GM12878 (cell line): Measurements from ENCODE around the gene TNRC18. TPM values are rescaled to one million over a fixed set of nuclear protein-coding genes. Genes with fewer than 3 reads are reported as not detected.

Source experiments
- ATAC-seq: fragments of 200-7000 bp; cut with Tn5 transposase; 3 replicates; pipeline ENCODE4 v1.9.1; 2020; ENCODE audit warnings: mild to moderate bottlenecking, moderate library complexity
- BruUV-seq: library from RNA; stranded (reverse); fragments of 400-500 nt; replicated peaks from 2 replicates; lab custom pipeline; 2021; lab: Mats Ljungman, UMichigan
- CTCF ChIA-PET: fragments of 300-600 bp; sonication (Branson Sonifier 250); formaldehyde crosslinking; extraction: SDS; loops from one replicate; lab custom pipeline; 2021; ENCODE audit warnings: inconsistent platforms; lab: Yijun Ruan, JAX
- POLR2A ChIA-PET: fragments of 350-600 bp; formaldehyde crosslinking; extraction: SDS; loops from one replicate; lab custom pipeline; 2021; ENCODE audit warnings: inconsistent platforms; lab: Charles Lee
- RAD21 ChIA-PET: fragments of 300-600 bp; sonication (Branson Sonifier 250); formaldehyde crosslinking; loops from one replicate; lab custom pipeline; 2023; ENCODE audit warnings: antibody characterized with exemption; ENCODE audit not compliant: unreplicated experiment; lab: Charles Lee
- SMC1A ChIA-PET: fragments of 300-600 bp; sonication (Branson Sonifier 250); formaldehyde crosslinking; loops from one replicate; lab custom pipeline; 2023; ENCODE audit not compliant: unreplicated experiment, uncharacterized antibody; lab: Charles Lee
- DNase-seq: peaks from one replicate; pipeline ENCODE4 v3.0.0-alpha.2; 2011; ENCODE audit warnings: low read depth, low spot score
- FAIRE-seq: peaks from 3 replicates; lab custom pipeline; 2011; peaks lifted over from hg19 to GRCh38; lab: Jason Lieb, UNC
- H2AFZ ChIP-seq: 2 replicates; pipeline ENCODE4 v1.6.0; 2011; ENCODE audit warnings: low read depth, low read length, control low read depth; ENCODE audit not compliant: control insufficient read depth
- H3K27ac ChIP-seq: 2 replicates; pipeline ENCODE4 v1.5.1; 2011; ENCODE audit warnings: control low read depth; ENCODE audit not compliant: control insufficient read depth, insufficient read depth
- H3K27me3 ChIP-seq, 2 experiments: replicated peaks in 1 of 2; 2 replicates each; pipeline versions ENCODE4 v1.6.0 to v1.6.1; 2011; ENCODE audit warnings: low read length in 1 of 2; ENCODE audit not compliant: control insufficient read depth in 2 of 2, insufficient read depth in 2 of 2
- H3K36me3 ChIP-seq, 2 experiments: 2 replicates each; pipeline ENCODE4 v1.5.1; 2011; ENCODE audit warnings: low read length in 1 of 2; ENCODE audit not compliant: control insufficient read depth in 2 of 2, insufficient read depth in 2 of 2
- H3K4me1 ChIP-seq: 2 replicates; pipeline ENCODE4 v1.6.1; 2011; ENCODE audit warnings: mild to moderate bottlenecking, low read length, moderate library complexity, mixed read lengths; ENCODE audit not compliant: control insufficient read depth, insufficient read depth
- H3K4me2 ChIP-seq: 2 replicates; pipeline ENCODE4 v1.6.0; 2011; ENCODE audit warnings: control low read depth; ENCODE audit not compliant: control insufficient read depth, insufficient read depth
- H3K4me3 ChIP-seq: fragments of 200-600 bp; sonication (generic); 2 replicates; pipeline ENCODE4 v1.5.1; 2016
- H3K79me2 ChIP-seq: 2 replicates; pipeline ENCODE4 v1.6.0; 2011; ENCODE audit warnings: low read length; ENCODE audit not compliant: control insufficient read depth, insufficient read depth
- H3K9ac ChIP-seq: 2 replicates; pipeline ENCODE4 v1.8.0; 2011; ENCODE audit warnings: low read length, control low read depth, mixed read lengths; ENCODE audit not compliant: control insufficient read depth, insufficient read depth
- H3K9me3 ChIP-seq: replicated peaks from 3 replicates; pipeline ENCODE4 v1.5.1; 2011; ENCODE audit warnings: mild to moderate bottlenecking, low read length; ENCODE audit not compliant: control insufficient read depth, insufficient read depth
- H4K20me1 ChIP-seq: 2 replicates; pipeline ENCODE4 v1.6.0; 2011; ENCODE audit not compliant: control insufficient read depth, insufficient read depth
- KAT2A ChIP-seq: conservative IDR thresholded peaks from 2 replicates; pipeline ENCODE4 v1.6.1; 2011; ENCODE audit warnings: low read depth, low read length; ENCODE audit not compliant: control insufficient read depth
- MEF2A ChIP-seq: IDR thresholded peaks from 2 replicates; pipeline ENCODE4 v1.6.1; 2011; ENCODE audit warnings: low read depth, mild to moderate bottlenecking, low read length, moderate library complexity; ENCODE audit not compliant: insufficient read depth
- RUNX3 ChIP-seq: IDR thresholded peaks from 2 replicates; pipeline ENCODE4 v1.6.1; 2012; ENCODE audit warnings: low read length, inconsistent platforms
- SMAD1 ChIP-seq: fragments of 450-650 bp; IDR thresholded peaks from 2 replicates; pipeline ENCODE4 v1.6.1; 2018; ENCODE audit warnings: mild to moderate bottlenecking, low read depth; ENCODE audit not compliant: partially characterized antibody
- ZBED1 ChIP-seq: IDR thresholded peaks from 2 replicates; pipeline ENCODE4 v1.6.1; 2016; ENCODE audit warnings: borderline replicate concordance
- WGBS: methylation state at CpG from one replicate; pipeline ENCODE4 v1.1.6; 2016; ENCODE audit warnings: low lambda C conversion rate; ENCODE audit not compliant: insufficient replicate concordance, insufficient coverage; ENCODE audit errors: missing lambda C conversion rate; 5-methylcytosine and 5-hydroxymethylcytosine counted together
- in situ Hi-C: fragments of 300-500 bp; cut with MboI; formaldehyde crosslinking; loops from 9 replicates; pipeline ENCODE4 v1.14.3; 2018; ENCODE audit warnings: mixed read lengths
- intact Hi-C: fragments of 100-400 bp; cut with micrococcal nuclease; formaldehyde crosslinking; loops from one replicate; pipeline ENCODE4 v1.14.2; 2022; ENCODE audit not compliant: unreplicated experiment
- polyA plus RNA-seq, 11 experiments: library from polyadenylated mRNA; depleted of rRNA in 4 of 11; unstranded in 6 of 11; stranded (reverse) in 5 of 11; fragments of >200 nt; fragmentation: Nextera tagmentation in 4 of 11; fragmentation: Illumina TruSeq in 1 of 11; extraction: Ambion mirVana in 4 of 11; extraction: Trizol in 1 of 11; gene quantifications; 1 replicate in 1 of 11; 2 replicates in 10 of 11; pipeline versions ENCODE4 v1.2.1 to v1.2.3, GENCODE V29; 2011 to 2016; ENCODE audit warnings: inconsistent platforms in 2 of 11, missing spikeins in 2 of 11, low read depth in 1 of 11
- total RNA-seq, 4 experiments: library from RNA; depleted of rRNA in 3 of 4; stranded (reverse); fragments of >200 nt in 3 of 4; fragmentation: Illumina TruSeq in 1 of 4; extraction: Trizol in 1 of 4; gene quantifications; 2 replicates each; pipeline versions ENCODE4 v1.2.1 to v1.2.3, GENCODE V29; 2013 to 2021
- TF ChIP-seq, protein P1 (sequence below): fragments of 150-350 bp; IDR thresholded peaks from 2 replicates; pipeline ENCODE4 v1.6.1; 2014; ENCODE audit warnings: mild to moderate bottlenecking, low read depth, low read length

Gene TNRC18
- total and polyA plus RNA-seq, 10 of the 15 experiments (the other 5 are each of a cell fraction or from before 2014, with no cell fraction given) = 0.02 to 31.7 (median 5.4) TPM

DNA sequence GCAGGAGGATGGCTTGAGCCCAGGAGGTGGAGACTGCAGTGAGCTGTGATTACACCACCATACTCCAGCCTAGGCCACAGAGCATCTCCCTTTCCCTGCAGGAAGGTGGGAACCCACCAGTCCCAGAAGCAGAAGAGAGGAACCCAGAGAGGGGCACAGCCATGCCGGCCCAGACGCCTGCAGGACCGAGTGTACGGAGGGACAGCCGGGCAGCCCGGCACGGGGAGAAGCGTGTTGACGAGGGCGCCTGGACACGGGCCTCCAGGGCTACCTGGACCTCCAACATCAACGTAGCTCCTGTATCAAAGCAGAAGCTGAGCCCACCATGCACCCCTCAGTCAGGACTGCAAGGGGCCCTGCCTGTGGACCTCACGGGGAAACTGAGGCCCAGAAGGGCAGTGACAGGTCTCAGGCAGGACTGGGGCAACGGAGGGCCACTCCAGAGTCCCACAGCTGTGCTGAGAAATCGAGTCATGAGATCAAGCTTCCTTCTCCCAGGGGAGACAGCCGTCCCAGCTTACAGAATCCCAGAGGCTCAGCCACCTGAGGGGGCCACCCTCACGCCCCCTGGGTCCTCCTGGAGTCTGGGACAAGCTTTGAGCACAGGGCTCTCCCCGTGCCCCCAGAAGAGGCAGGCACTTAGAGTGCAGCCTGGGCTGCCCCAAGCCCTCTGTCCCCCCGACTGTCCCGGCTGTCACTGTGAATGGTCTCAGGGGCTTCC, 43.1 kb downstream of the TNRC18 start:
- Histone ChIP-seq H3K4me2 (no peak overlapping the region), H3K9me3 (no peaks in the 10 kb centered on the region), H3K36me3 (peaks cover 3 to 9% of the 10 kb centered on the region in 2 experiments), H3K27me3 (no peaks in the 10 kb centered on the region), H3K4me3 (no peak overlapping the region), H2AFZ (no peak overlapping the region), H3K27ac (no peak overlapping the region), H4K20me1 (no peaks in the 10 kb centered on the region), H3K9ac (no peak overlapping the region), H3K4me1 (no peaks in the 10 kb centered on the region)
- RAD21 ChIA-PET = interaction anchor here (0.9 to 1.7 kb wide), 3 partner anchors 16 to 70 kb away, joined by 4 to 5 read pairs (median 4); no protein-coding TSS in a partner anchor
- CTCF ChIA-PET = interaction anchor here (1.4 kb wide), 1 partner anchor 114 kb away, joined by 3 read pairs; no protein-coding TSS in a partner anchor
- BruUV-seq = no TSS peak
- ATAC-seq (no peak), DNase-seq (no peak), FAIRE-seq (no peak)
- intact Hi-C loops = no loop called here
- WGBS = 87% methylated on average over 20 of the region's 20 CpGs
- POLR2A ChIA-PET = no interaction called here
- in situ Hi-C loops = no loop called here
- SMC1A ChIA-PET = interaction anchor here (0.5 kb wide), 1 partner anchor 179 kb away, joined by 3 read pairs; no protein-coding TSS in a partner anchor
- no peak for TF ChIP-seq MEF2A
- TF ChIP-seq SMAD1 = no peak
- TF ChIP-seq, protein P1, sequence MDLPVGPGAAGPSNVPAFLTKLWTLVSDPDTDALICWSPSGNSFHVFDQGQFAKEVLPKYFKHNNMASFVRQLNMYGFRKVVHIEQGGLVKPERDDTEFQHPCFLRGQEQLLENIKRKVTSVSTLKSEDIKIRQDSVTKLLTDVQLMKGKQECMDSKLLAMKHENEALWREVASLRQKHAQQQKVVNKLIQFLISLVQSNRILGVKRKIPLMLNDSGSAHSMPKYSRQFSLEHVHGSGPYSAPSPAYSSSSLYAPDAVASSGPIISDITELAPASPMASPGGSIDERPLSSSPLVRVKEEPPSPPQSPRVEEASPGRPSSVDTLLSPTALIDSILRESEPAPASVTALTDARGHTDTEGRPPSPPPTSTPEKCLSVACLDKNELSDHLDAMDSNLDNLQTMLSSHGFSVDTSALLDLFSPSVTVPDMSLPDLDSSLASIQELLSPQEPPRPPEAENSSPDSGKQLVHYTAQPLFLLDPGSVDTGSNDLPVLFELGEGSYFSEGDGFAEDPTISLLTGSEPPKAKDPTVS = no peak
- TF ChIP-seq, all 136 proteins: peak for 0
- H3K79me2 ChIP-seq = peaks cover 4% of the 10 kb centered on the region

DNA sequence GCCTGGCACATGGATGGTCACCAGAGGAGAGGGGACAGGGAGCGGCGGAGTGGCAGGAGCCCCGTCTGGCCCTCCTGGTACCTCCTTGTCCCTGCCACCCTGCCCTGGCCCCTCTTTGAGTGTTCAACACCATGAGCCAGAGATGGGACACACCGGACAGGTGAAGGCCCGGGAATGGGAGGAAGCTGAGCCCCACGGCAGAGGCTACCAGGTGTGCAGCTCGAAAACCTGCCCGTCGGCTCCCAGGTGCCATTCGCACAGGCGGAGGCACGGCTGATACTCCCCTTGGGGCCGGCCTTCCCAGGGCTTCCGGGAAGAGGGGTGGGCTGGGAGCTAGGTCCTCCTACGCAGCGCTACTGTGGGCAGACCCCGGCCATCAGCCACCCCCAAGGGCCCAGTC, 44.1 kb downstream of the TNRC18 start:
- H3K9me3 ChIP-seq = no peaks in the 10 kb centered on the region
- BruUV-seq = no TSS peak
- peaks cover 4% of the 10 kb centered on the region for H3K79me2 ChIP-seq
- no peaks in the 10 kb centered on the region for H3K4me1 ChIP-seq
- H4K20me1 ChIP-seq = no peaks in the 10 kb centered on the region
- ChIA-PET POLR2A (no interaction called here), RAD21 (interaction anchor here (0.9 to 1.7 kb wide), 3 partner anchors 15 to 71 kb away, joined by 4 to 5 read pairs (median 4); no protein-coding TSS in a partner anchor), CTCF (interaction anchor here (1.4 kb wide), 1 partner anchor 115 kb away, joined by 3 read pairs; no protein-coding TSS in a partner anchor), SMC1A (no interaction called here)
- no peak overlapping the region for H3K27ac ChIP-seq
- H3K9ac ChIP-seq = no peak overlapping the region
- 96% methylated on average over 17 of the region's 17 CpGs for WGBS
- H3K4me2 ChIP-seq = no peak overlapping the region
- in situ Hi-C loops (no loop called here), intact Hi-C loops (no loop called here)
- TF ChIP-seq ZBED1 (no peak), MEF2A (no peak), RUNX3 (no peak), KAT2A (no peak)
- no peak for FAIRE-seq
- H3K36me3 ChIP-seq = peaks cover 0 to 9% of the 10 kb centered on the region in 2 experiments
- H3K4me3 ChIP-seq = no peak overlapping the region
- no peak for ATAC-seq
- no peak for DNase-seq
- no peak overlapping the region for H2AFZ ChIP-seq
- no peaks in the 10 kb centered on the region for H3K27me3 ChIP-seq
